GM10248 (cell line): ENCODE results near the gene ARHGAP25.

ENCODE experiments used
- CTCF ChIA-PET: fragments of 300-600 bp; sonication (Branson Sonifier 250); formaldehyde crosslinking; extraction: SDS; loops from one replicate; lab custom pipeline; 2021; ENCODE audit warnings: antibody characterized with exemption; lab: Yijun Ruan, JAX
- POLR2A ChIA-PET: fragments of 350-650 bp; sonication (Branson Sonifier 250); formaldehyde crosslinking; extraction: SDS; loops from one replicate; lab custom pipeline; 2020; ENCODE audit warnings: antibody characterized with exemption; lab: Yijun Ruan, JAX
- DNase-seq: peaks from one replicate; pipeline ENCODE4 v3.0.0; 2012; ENCODE audit errors: extremely low spot score
- TF ChIP-seq, protein P1 (sequence below): IDR thresholded peaks from 2 replicates; pipeline ENCODE4 v1.5.1; 2012; ENCODE audit warnings: mild to moderate bottlenecking, low read depth; ENCODE audit errors: extremely low read depth, missing control alignments, control extremely low read depth

The ARHGAP25 gene

DNA sequence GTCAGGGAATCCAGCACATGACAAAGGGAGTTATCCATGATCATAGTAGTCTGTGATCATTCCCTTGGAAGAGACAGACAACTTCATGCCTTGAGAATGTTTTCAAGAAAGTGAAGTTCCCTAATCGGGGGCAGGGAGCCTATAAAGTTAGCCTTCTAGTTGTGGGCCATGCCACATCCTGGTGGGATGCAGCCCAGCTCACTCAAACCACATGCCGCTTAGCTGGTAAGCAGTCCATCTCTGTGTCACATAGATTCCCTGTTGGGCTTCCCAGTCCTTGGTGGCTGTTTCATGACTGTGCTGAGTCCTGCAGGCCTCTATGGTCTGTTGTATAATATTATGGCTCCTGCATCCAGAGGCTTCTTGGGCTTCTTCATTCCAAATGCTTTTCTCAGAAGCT, 11.4 kb upstream of the ARHGAP25 start:
- ChIA-PET POLR2A (no interaction called here), CTCF (interaction anchor here (1.1 to 7.3 kb wide), 10 partner anchors 9 to 281 kb away, joined by 3 to 60 read pairs (median 10); partner anchors contain the start of gene ARHGAP25)
- DNase-seq = no peak
- TF ChIP-seq, protein P1, sequence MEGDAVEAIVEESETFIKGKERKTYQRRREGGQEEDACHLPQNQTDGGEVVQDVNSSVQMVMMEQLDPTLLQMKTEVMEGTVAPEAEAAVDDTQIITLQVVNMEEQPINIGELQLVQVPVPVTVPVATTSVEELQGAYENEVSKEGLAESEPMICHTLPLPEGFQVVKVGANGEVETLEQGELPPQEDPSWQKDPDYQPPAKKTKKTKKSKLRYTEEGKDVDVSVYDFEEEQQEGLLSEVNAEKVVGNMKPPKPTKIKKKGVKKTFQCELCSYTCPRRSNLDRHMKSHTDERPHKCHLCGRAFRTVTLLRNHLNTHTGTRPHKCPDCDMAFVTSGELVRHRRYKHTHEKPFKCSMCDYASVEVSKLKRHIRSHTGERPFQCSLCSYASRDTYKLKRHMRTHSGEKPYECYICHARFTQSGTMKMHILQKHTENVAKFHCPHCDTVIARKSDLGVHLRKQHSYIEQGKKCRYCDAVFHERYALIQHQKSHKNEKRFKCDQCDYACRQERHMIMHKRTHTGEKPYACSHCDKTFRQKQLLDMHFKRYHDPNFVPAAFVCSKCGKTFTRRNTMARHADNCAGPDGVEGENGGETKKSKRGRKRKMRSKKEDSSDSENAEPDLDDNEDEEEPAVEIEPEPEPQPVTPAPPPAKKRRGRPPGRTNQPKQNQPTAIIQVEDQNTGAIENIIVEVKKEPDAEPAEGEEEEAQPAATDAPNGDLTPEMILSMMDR = no peak

DNA sequence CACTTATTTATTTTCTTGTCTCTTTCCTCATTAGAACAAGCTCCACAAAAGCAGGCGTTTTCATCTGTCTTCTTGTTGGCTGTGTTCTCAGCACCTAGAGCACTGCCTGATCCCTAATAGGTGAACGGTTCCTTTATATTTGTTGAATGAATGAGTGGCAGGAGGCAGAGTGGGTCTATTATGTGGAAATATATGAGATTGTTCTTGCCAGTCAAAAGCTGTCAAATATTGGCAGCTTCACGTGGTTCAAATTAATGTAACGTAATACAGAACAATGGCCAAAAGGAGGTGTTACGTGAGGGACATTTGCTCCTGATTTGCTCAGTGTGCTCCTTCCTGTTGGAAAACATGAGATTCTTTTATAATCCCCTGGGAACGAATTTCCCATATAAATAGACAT, 8.5 kb upstream of the ARHGAP25 start:
- TF ChIP-seq, protein P1 = no peak
- CTCF ChIA-PET = interaction anchor here (0.8 to 7.3 kb wide), 5 partner anchors 8 to 183 kb away, joined by 3 to 60 read pairs (median 4); no protein-coding TSS in a partner anchor
- POLR2A ChIA-PET = no interaction called here
- no peak for DNase-seq

DNA sequence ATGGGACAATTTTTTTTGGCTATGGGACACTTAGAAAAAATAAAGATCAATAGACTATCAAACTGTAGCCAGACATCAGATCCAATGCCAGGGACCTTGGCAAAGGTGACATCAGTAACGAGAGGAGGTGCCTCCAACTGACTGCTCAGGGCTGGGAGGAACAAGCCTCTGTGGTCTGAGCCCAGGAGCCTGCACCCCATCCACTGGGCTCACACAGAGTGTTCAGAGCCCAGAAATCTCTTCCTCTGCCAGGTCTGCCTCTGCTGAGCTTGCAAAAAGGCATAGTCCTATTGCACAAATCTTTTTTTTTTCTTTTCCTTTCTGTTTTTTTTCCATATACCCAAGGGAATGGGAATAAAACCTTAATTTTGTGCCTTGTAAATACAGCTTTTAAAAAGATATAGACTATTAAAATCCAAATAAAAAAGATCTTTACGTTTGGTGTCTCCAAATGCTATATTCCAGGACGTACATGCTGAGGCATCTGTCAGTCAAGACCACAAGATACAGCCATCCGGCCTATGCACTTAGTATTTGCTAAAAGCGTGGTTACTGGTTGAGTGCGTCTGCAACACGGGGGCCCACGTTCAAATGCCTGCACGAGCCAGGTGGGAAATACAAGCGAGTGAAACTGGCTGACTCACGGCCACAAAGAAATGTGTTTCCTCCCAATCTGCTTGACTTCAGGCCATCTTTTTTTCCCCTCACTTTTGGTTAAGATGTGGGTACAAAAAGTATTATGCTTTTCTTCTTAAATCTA, 7.8 kb upstream of the ARHGAP25 start:
- ChIA-PET POLR2A (no interaction called here), CTCF (interaction anchor here (0.8 to 7.3 kb wide), 10 partner anchors 9 to 262 kb away, joined by 3 to 60 read pairs (median 4); no protein-coding TSS in a partner anchor)
- DNase-seq = peak; percentile 71
- TF ChIP-seq, protein P1 = no peak

DNA sequence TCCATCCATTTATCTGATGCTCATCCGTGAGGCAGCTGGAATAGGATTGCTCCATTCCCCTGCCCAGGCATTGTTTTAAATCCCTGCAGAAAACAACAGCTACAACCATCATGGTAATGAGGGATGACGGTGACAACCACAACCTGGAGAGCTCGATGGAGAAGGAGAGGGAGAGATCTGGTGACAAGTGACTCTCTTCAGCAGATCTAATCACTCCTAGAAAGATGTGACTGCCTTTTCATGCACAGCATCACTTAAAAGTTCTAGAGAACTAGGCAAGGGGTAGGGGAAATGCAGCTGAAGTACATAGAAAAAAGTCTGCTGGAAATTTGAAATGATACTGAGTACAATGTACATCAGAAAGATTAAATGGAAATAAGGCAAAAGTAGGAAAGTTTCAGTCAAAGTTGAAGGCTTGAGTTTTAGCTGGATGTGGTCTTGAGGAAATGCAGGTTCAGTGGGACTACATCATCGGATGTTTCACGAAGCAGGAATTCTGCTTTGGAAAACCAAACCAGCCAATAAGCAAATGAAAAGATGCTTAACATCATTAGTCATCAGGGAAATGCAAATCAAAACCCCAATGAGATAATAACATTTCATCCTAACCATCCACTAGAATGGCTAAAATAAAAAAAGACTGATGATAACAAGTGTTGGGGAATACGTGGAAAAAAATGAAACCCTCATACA, 6.8 kb upstream of the ARHGAP25 start:
- TF ChIP-seq, protein P1 = no peak
- CTCF ChIA-PET = interaction anchor here (0.7 to 1.8 kb wide), 10 partner anchors 9 to 263 kb away, joined by 3 to 4 read pairs (median 3); no protein-coding TSS in a partner anchor
- POLR2A ChIA-PET = interaction anchor here (0.6 kb wide), 1 partner anchor 74 kb away, joined by 4 read pairs; no protein-coding TSS in a partner anchor
- DNase-seq = no peak

DNA sequence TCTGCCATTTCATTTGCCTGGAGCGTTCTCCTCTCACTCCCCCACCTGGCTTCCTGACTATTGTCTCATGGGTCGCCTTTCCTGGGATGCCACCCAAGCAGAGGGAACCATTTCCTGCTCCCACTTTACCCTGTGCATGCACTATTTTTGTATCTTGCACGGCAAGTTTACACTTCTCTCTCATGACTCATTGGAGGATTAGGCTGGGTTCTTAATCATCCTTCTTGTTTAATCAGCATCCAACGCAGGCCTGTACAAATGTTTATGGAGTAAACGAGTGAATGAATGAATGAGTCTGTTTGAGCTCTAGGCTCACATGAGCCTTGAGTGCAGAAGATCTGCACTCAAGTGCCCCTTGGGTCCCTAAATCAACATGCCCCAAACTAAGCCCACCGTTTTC, 3.8 kb upstream of the ARHGAP25 start:
- TF ChIP-seq, protein P1 = no peak
- no peak for DNase-seq
- ChIA-PET CTCF (interaction anchor here (0.8 to 4.4 kb wide), 3 partner anchors 22 to 247 kb away, joined by 3 to 38 read pairs (median 3); no protein-coding TSS in a partner anchor), POLR2A (no interaction called here)
